Skeletal muscle tissue (tissue), 4 donors: Measurements from ENCODE around the gene ATG3. TPM values are rescaled to one million over a fixed set of nuclear protein-coding genes. Genes with fewer than 3 reads are reported as not detected.

Experiments
- H3K27ac ChIP-seq: one replicate; pipeline ENCODE4 v1.7.0; 2013; ENCODE audit warnings: mild to moderate bottlenecking, low read depth, low read length, inconsistent platforms
- H3K27me3 ChIP-seq, 3 donors: one replicate each; pipeline ENCODE4 v1.7.0; 2013; ENCODE audit warnings: low read length in 3 of 3; ENCODE audit not compliant: control insufficient read depth in 3 of 3, insufficient read depth in 3 of 3
- H3K36me3 ChIP-seq, 3 donors: one replicate each; pipeline ENCODE4 v1.7.0; 2013; ENCODE audit warnings: low read length in 3 of 3; ENCODE audit not compliant: control insufficient read depth in 3 of 3, insufficient read depth in 3 of 3
- H3K4me1 ChIP-seq, 3 donors: one replicate each; pipeline ENCODE4 v1.7.0; 2013; ENCODE audit warnings: low read length in 3 of 3, mild to moderate bottlenecking in 3 of 3; ENCODE audit not compliant: control insufficient read depth in 3 of 3, insufficient read depth in 3 of 3
- H3K4me3 ChIP-seq, 3 donors: one replicate each; pipeline ENCODE4 v1.7.0; 2013; ENCODE audit warnings: low read length in 3 of 3
- H3K9ac ChIP-seq, 3 donors: one replicate each; pipeline ENCODE4 v1.7.0; 2013; ENCODE audit warnings: low read length in 3 of 3, mild to moderate bottlenecking in 3 of 3, moderate library complexity in 2 of 3, low read depth in 1 of 3
- H3K9me3 ChIP-seq, 3 donors: one replicate each; pipeline ENCODE4 v1.7.0; 2013; ENCODE audit warnings: low read length in 3 of 3; ENCODE audit not compliant: control insufficient read depth in 3 of 3
- total RNA-seq: library from RNA; depleted of rRNA; stranded (reverse); fragments of >200 nt; gene quantifications from one replicate; pipeline ENCODE4 v1.2.3, GENCODE V29; 2014
- donor health status: Osteomylitis.

ATG3 gene
- total RNA-seq, 1 donor from 2014 or later: 24.5 TPM

GRCh38 chr3:112593258-112593657 lies 31.5 kb upstream of the ATG3 start:
- Histone ChIP-seq H3K36me3 (no peaks in the 10 kb centered on the region), H3K27ac (no peak overlapping the region), H3K27me3 (no peaks in the 10 kb centered on the region), H3K4me1 (no peaks in the 10 kb centered on the region), H3K9me3 (no peaks in the 10 kb centered on the region), H3K4me3 (no peak overlapping the region), H3K9ac (no peak overlapping the region)

GRCh38 chr3:112587336-112587735 lies 25.6 kb upstream of the ATG3 start:
- Histone ChIP-seq H3K9me3 (no peaks in the 10 kb centered on the region), H3K36me3 (peaks cover 0 to 19% (median 9%) of the 10 kb centered on the region in 3 donors), H3K27ac (no peak overlapping the region), H3K4me1 (peaks cover 0 to 3% (median 0%) of the 10 kb centered on the region in 3 donors), H3K9ac (no peak overlapping the region), H3K4me3 (no peak overlapping the region), H3K27me3 (no peaks in the 10 kb centered on the region)

GRCh38 chr3:112585782-112586181 lies 24.0 kb upstream of the ATG3 start:
- Histone ChIP-seq H3K36me3 (peaks cover 4 to 22% (median 18%) of the 10 kb centered on the region in 3 donors), H3K4me1 (peaks cover 0 to 3% (median 0%) of the 10 kb centered on the region in 3 donors), H3K9ac (no peak overlapping the region), H3K27ac (no peak overlapping the region), H3K9me3 (no peaks in the 10 kb centered on the region), H3K4me3 (no peak overlapping the region), H3K27me3 (no peaks in the 10 kb centered on the region)

- H3K4me3 ChIP-seq: no peak overlapping the region
- peaks cover 5 to 33% (median 26%) of the 10 kb centered on the region in 3 donors for H3K36me3 ChIP-seq
- H3K27me3 ChIP-seq: no peaks in the 10 kb centered on the region
- no peak overlapping the region for H3K27ac ChIP-seq
- peaks cover 0 to 3% (median 0%) of the 10 kb centered on the region in 3 donors for H3K4me1 ChIP-seq
- H3K9ac ChIP-seq: no peak overlapping the region
- H3K9me3 ChIP-seq: no peaks in the 10 kb centered on the region
These were observed 21.3 kb upstream of the ATG3 start for GRCh38 chr3:112583105-112583504.

- H3K9ac ChIP-seq: no peak overlapping the region
- H3K36me3 ChIP-seq: peaks cover 5 to 33% (median 26%) of the 10 kb centered on the region in 3 donors
- peaks cover 0 to 3% (median 0%) of the 10 kb centered on the region in 3 donors for H3K4me1 ChIP-seq
- H3K9me3 ChIP-seq: no peaks in the 10 kb centered on the region
- H3K27me3 ChIP-seq: no peaks in the 10 kb centered on the region
- H3K27ac ChIP-seq: no peak overlapping the region
- H3K4me3 ChIP-seq: no peak overlapping the region
These were observed 20.6 kb upstream of the ATG3 start for GRCh38 chr3:112582244-112582874.

- H3K4me3 ChIP-seq: no peak overlapping the region
- no peak overlapping the region for H3K27ac ChIP-seq
- H3K9me3 ChIP-seq: no peaks in the 10 kb centered on the region
- H3K9ac ChIP-seq: no peak overlapping the region
- no peaks in the 10 kb centered on the region for H3K27me3 ChIP-seq
- H3K36me3 ChIP-seq: peaks cover 5 to 32% (median 28%) of the 10 kb centered on the region in 3 donors
- H3K4me1 ChIP-seq: no peaks in the 10 kb centered on the region
These were observed 17.9 kb upstream of the ATG3 start for GRCh38 chr3:112579697-112580096.

GRCh38 chr3:112579232-112579631 lies 17.5 kb upstream of the ATG3 start:
- Histone ChIP-seq H3K4me3 (no peak overlapping the region), H3K36me3 (peaks cover 5 to 29% (median 29%) of the 10 kb centered on the region in 3 donors), H3K9ac (no peak overlapping the region), H3K9me3 (no peaks in the 10 kb centered on the region), H3K27ac (no peak overlapping the region), H3K4me1 (no peaks in the 10 kb centered on the region), H3K27me3 (no peaks in the 10 kb centered on the region)

- H3K27me3 ChIP-seq: no peaks in the 10 kb centered on the region
- no peak overlapping the region for H3K4me3 ChIP-seq
- peaks cover 8 to 41% (median 30%) of the 10 kb centered on the region in 3 donors for H3K36me3 ChIP-seq
- H3K9ac ChIP-seq: no peak overlapping the region
- no peak overlapping the region for H3K27ac ChIP-seq
- no peaks in the 10 kb centered on the region for H3K4me1 ChIP-seq
- no peaks in the 10 kb centered on the region for H3K9me3 ChIP-seq
These were observed 10.9 kb upstream of the ATG3 start for GRCh38 chr3:112572701-112573100.

GRCh38 chr3:112569265-112569664 lies 7.5 kb upstream of the ATG3 start:
- Histone ChIP-seq H3K36me3 (peaks cover 8 to 38% (median 34%) of the 10 kb centered on the region in 3 donors), H3K27ac (no peak overlapping the region), H3K9me3 (no peaks in the 10 kb centered on the region), H3K9ac (no peak overlapping the region), H3K4me1 (no peaks in the 10 kb centered on the region), H3K27me3 (no peaks in the 10 kb centered on the region), H3K4me3 (no peak overlapping the region)

- Histone ChIP-seq H3K27me3 (no peaks in the 10 kb centered on the region), H3K27ac (no peak overlapping the region), H3K4me1 (no peaks in the 10 kb centered on the region), H3K9ac (no peak overlapping the region), H3K36me3 (peaks cover 8 to 38% (median 31%) of the 10 kb centered on the region in 3 donors), H3K4me3 (no peak overlapping the region), H3K9me3 (no peaks in the 10 kb centered on the region)
These were observed 6.9 kb upstream of the ATG3 start for GRCh38 chr3:112568642-112569041.
